Fibroblast of pulmonary artery (primary cell): ENCODE results near the gene SPIN1.

Experiments
- DNase-seq: peaks from one replicate; pipeline ENCODE4 v3.0.0-alpha.2; 2010; ENCODE audit warnings: low read depth
- H3K4me3 ChIP-seq: replicated peaks from 2 replicates; pipeline ENCODE4 v1.5.1; 2011; ENCODE audit warnings: low read depth, mild to moderate bottlenecking, control low read depth, low read length, moderate library complexity
- TF ChIP-seq, protein P1 (sequence below): IDR thresholded peaks from 2 replicates; pipeline ENCODE4 v1.5.1; 2011; ENCODE audit warnings: mild to moderate bottlenecking, control low read depth, low read length, inconsistent platforms; ENCODE audit errors: missing control alignments

Gene SPIN1

DNA sequence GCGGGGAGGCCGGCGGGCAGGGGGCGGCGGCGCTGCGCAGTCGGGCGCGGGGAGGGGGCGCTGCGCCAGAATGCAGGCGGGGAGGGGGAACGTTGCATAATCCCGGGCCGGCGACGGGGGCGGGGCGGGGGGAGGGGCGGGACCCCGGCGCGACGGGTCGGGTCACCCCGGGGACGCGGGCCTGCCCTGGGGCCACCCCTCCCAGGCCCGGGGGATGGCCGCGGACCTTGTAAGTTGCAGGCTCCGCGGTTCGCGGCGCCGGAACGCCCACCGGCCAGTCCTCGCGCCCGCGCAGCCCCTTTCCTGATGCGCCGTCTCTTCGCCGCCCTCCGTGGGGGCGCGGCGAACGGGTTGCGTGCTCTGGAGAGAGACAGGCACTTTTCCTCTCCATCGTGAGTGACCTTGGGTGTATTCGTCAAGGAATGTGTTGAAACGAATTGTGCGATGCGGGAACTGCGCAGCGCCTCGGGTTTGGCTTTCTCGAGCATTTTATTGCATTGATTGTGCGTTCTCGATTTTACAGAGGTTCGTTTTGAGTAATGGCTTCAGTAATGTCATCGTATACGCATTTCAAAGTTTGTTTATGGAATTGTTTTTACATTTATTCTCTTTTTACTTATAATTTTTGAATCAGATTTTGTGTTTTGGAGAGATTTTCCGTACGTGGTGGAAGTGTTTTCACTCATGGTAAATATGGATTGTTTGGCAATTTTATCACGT is 802 bp downstream of the SPIN1 start:
- H3K4me3 ChIP-seq = peak overlapping the region; percentile 79
- TF ChIP-seq, protein P1, sequence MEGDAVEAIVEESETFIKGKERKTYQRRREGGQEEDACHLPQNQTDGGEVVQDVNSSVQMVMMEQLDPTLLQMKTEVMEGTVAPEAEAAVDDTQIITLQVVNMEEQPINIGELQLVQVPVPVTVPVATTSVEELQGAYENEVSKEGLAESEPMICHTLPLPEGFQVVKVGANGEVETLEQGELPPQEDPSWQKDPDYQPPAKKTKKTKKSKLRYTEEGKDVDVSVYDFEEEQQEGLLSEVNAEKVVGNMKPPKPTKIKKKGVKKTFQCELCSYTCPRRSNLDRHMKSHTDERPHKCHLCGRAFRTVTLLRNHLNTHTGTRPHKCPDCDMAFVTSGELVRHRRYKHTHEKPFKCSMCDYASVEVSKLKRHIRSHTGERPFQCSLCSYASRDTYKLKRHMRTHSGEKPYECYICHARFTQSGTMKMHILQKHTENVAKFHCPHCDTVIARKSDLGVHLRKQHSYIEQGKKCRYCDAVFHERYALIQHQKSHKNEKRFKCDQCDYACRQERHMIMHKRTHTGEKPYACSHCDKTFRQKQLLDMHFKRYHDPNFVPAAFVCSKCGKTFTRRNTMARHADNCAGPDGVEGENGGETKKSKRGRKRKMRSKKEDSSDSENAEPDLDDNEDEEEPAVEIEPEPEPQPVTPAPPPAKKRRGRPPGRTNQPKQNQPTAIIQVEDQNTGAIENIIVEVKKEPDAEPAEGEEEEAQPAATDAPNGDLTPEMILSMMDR = no peak
- DNase-seq = peak; percentile 78

DNA sequence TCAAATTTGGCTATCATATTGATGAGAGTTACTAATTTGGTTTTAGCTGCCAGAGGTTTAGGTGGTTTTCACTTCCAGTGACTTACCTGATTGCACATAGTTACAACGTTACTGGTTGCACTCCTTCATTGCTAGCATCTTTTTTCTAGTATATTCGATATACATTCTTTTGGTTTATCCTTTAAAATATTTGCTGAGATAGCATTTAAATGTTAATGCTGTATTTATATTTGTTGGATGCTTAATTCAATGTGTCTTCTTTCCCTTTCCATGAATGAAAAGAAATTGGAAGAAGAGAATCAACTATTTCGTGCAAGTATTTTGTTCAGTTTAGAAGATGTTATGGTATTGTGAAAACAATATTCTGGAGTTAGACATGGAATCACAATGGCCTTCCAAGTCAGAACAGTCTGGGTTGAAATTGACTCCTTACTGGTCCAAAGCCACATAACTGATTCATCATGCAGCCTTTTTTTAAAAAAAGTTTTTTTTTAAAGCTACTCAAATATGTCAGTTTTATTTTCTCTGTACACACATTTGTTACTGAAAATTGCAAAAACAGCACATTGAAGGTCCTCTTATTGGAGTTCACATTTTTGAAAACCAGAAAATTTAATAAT is 2.2 kb downstream of the SPIN1 start:
- no peak overlapping the region for H3K4me3 ChIP-seq
- peak; percentile 10 for DNase-seq
- TF ChIP-seq, protein P1 = no peak

DNA sequence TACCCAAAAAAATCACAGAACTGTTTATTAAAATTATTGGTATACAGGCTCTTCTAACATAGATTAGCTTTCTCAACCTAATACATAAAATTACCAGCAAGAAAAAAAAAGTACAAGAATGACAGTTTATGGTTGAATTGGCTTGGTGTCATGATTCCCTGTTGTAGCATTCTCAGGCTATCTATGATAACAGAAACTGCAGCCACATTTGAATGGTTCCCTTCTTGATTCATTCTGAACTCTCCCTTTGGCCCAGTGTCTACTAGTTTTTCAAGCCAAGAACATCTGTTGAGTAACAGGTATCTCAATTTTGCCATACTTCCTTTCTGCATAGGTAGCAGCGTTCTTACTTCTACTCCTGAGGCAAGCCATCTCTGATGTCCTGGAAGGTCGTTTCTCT is 3.0 kb downstream of the SPIN1 start:
- H3K4me3 ChIP-seq = no peak overlapping the region
- TF ChIP-seq, protein P1 = no peak
- DNase-seq = no peak

DNA sequence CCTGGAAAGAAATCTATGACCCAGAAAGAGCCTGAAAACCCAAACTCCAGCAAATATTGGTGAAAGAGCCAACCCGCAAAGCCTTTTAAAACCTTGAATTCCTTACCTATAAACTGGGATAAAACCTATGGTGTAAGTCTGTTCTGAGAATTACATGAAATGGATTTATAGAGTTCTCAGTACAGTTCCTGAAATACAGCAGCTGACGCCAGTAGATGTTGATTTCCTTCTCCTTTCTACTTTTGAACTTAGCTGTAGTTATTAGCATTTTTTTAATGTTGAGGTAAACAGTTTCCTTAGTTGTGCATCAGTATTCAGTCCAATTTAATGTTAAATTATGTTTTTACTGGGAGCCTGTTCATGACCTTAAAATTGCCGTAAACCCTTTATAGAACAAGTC is 3.7 kb downstream of the SPIN1 start:
- H3K4me3 ChIP-seq = no peak overlapping the region
- DNase-seq = no peak
- TF ChIP-seq, protein P1 = no peak

DNA sequence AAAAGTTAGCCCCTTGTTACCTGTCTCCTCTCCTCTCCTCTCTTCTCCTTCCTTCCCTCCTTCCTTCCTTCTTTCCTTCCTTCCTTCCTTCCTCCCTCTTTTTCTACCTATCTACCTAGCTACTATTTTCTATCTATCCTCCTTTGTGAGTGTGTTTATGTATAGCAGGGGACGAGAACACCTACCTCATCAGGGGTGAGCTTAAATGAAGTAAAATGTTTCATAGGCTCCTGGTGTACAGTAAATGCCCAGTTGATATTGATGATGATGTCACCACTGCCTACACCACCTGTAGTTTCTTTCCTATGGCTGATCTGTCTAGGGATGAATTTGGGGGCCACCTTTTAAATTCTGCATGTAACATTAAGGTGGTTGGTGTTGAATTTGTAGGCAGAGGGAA is 4.3 kb downstream of the SPIN1 start:
- H3K4me3 ChIP-seq = no peak overlapping the region

DNA sequence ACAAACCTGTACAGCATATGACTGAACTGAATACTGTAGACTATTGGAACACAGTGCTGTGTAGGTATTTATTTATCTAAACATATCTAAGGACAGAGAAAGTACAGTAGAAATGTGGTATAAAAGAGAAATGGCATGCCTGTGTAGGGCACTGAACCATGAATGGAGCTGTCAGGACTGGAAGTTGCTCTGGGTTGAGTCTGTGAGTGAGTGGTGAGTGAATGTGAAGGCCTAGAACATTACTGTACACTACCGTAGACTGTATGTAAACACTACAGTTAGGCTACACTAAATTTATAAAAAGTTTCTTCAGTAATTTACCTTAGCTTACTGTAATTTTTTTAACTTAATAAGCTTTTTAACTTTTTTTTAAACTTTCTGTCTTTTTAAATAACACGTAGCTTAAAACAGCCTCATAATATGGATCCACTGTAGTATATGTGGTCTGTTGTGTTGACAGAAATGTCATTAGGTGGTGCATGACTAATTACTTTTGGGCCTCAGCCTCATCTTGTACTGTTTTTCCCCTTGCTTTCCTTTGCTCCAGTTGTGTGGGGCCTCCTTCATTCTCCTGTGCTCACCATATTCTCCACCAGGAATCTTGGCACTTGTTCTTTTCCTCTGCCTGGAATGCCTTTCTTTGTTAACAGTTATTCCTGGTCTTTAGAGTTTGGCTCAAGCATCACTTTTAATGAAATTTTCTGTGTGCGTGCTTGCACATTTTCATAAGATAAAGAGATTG is 8.8 kb downstream of the SPIN1 start:
- peak; percentile 45 for DNase-seq

More for the DNA sequence above, 4.3 kb downstream of the SPIN1 start:
- TF ChIP-seq, protein P1 = no peak
- DNase-seq = no peak

More for the DNA sequence above, 8.8 kb downstream of the SPIN1 start:
- TF ChIP-seq, protein P1 = no peak
- H3K4me3 ChIP-seq = no peak overlapping the region
